Activated CD4-positive, alpha-beta T cell treated with anti-CD3 and anti-CD28 coated beads, Interleukin-2, Interleukin-6, amounts not matched to agents 100 ng/mL and 50 ng/mL, durations not matched to agents 16 hours and 8 hours (primary cell): Measurements from ENCODE around the gene CLMN.
"Not testable (repeated sequence)": the region's sequence is repeated elsewhere in the genome, so short reads cannot be mapped to it uniquely, and the experiment has no call there.

Experiments
- DNase-seq: peaks from one replicate; pipeline ENCODE4 v3.0.0-alpha.2; 2020

CLMN gene

DNA sequence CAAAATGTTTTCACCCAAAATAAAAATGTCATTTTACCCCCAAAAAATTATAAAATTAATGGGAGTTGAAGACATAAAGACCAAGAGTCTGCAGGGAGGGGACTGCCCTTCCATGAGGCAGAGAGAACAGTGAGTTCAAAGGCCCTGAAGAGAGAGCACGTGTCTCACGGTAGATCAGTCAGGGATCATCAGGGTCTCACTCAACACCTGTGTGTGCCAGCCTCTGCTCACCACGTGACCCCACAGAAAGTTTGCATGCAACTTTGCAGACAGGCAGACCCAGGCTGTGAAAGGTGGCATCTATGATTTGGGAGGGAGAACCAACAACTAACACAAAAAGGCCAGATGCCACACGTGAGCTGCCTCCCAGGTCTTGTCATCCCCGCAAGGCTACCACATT, 33.1 kb downstream of the CLMN start:
- no peak for DNase-seq

DNA sequence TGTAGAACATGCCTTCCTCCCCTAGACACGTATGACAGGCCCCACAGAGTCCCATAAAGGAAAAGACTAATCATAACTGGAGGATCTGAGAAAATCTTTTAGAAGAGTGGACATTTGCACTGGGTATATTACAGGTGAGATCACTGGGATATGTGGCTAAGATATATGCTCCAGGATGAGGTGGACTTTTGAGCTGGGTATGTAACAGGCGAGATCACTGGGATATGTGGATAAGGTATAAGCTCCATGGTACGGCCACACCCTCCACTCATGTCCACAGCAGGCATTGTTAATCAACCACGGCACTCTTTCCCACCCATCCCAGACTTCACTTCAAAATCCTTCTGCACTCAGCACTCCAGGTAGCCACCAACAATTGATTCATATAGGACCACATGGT, 34.1 kb downstream of the CLMN start:
- DNase-seq = no peak

DNA sequence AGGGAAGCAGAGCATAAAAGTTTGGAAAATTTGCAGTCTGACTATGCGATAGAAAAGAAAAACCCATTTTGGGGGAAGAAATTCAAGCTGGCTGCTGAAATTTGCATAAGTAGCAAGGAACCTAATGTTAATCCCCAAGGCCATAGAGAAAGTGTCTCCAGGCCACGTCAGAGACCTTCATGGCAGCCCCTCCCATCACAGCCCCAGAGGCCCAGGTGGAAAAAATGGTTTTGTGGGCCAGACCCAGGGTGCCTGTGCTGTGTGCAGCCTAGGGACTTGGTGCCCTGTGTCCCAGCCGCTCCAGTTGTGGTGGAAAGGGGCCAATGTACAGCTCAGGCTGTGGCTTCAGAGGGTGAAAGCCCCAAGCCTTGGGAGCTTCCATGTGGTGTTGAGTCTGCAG, 35.9 kb downstream of the CLMN start:
- DNase-seq = not testable (repeated sequence)

DNA sequence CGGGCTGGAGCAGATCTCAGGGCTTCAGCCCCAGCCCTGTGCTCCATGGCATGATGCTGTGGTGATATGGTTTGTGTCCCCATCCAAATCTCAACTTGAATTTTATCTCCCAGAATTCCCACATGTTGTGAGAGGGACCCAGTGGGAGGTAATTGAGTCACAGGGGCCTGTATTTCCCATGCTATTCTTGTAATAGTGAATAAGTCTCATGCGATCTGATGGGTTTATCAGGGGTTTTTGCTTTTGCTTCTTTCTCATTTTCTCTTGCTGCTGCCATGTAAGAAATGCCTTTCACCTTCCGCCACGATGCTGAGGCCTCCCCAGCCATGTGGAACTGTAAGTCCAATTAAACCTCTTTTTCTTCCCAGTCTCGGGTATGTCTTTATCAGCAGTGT, 36.7 kb downstream of the CLMN start:
- not testable (repeated sequence) for DNase-seq

DNA sequence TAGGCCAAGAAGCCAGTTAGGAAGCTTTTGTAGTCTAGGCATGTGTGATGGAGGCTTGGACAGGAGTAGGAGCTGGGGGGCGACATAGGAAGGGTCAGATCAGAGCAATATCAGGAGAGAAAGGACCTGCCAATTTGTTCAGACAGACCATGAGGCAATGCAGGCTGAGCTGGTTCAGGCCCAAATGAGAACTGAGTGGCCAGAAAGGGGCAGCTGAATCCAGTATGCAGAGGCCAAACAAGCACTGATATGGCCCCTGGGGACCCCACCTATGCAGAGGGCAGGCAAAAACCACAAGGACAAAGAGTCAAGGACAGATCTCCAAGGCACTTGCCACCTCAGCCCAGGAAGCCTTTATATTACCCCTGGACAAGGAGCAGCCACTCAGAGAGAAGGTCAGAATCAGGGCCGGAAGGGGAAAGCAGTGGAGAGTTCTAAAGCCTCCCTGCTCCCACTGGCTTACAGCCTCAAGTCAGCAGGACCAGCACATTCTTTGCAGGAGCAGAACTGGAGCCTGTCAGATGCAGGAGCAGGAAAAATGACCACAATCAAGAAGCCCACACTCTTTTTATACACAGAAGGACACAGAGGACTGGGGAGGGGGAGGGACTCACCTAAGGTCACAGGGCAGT, 37.2 kb downstream of the CLMN start:
- no peak for DNase-seq

DNA sequence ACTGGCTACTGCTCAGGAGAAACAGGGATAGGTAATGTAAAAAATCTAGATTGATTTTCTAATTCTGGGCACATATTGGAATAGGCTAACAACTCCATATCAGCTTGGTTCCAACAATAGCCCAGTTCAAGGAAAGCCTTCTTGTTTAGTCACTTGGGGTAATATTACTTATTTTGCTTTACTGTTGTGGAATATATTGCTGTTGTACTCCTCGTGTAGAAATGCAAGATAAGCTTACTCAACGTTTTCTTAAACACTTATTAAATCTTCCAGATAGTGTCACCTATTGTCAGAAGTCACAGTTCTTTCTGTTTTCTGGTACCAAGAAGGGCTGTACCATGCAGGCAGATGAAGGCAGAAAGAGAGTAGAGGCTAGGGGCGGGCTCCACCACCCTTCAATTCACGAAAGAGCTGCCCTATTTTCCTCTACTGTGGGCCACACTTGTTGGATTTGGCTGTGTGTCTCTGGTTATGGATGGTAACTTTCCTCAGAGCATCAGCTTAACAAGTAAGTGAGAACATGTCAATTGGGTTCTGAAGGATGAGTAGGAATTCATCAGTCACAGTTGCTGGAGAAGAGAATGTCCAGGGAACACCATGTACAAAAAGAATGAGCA, 38.0 kb downstream of the CLMN start:
- no peak for DNase-seq

DNA sequence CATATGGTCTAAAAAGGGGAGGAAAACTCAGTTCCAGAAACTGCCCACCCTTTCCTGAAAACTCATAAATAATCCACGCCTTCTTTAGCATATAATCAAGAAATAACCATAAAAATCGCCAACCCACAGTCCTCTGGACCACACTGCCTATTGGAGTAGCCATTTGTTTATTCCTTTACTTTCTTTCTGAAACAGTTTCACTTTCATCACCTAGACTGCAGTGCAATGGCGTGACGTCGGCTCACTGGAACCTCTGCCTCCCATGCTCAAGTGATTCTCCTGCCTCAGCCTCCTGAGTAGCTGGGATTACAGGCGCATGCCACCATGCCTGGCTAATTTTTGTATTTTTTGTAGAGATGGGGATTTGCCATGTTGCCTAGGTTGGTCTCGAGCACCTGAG, 44.2 kb downstream of the CLMN start:
- no peak for DNase-seq

DNA sequence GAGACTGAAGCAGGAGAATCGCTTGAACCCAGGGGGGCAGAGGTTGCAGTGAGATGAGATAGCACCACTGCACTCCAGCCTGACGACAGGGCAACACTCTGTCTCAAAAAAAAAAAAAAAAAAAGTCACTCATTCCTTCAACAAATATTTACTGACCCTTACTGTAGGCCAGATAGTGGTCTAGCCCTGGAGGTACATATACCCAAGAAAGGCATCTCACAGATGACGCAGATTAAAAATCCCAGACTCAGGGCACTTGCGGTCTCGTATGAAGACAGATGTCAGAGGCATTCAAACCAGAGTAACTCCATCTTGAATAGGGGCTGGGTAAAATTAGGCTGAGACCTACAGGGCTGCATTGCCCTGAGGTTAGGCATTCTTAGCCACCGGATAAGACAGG, 44.8 kb downstream of the CLMN start:
- DNase-seq = no peak

DNA sequence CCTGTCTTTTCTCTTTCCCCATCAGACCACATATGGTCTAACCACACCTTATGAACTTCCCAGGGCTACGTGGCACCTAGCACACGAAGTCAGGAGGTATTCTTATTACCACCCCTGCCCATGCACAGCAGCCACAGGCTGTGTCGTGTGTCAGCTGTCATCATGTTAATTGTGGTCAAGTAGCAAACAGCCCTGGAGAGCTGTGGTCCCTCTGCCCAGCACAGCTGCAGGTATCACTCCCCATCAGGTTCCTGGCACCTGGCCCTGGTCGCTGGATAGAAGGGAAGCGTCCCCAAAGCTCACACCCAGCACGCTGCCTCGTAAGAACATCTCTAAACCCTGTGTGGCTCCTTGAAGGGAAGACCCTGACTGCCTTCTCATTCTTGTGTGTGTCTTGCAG, 45.4 kb downstream of the CLMN start:
- no peak for DNase-seq

DNA sequence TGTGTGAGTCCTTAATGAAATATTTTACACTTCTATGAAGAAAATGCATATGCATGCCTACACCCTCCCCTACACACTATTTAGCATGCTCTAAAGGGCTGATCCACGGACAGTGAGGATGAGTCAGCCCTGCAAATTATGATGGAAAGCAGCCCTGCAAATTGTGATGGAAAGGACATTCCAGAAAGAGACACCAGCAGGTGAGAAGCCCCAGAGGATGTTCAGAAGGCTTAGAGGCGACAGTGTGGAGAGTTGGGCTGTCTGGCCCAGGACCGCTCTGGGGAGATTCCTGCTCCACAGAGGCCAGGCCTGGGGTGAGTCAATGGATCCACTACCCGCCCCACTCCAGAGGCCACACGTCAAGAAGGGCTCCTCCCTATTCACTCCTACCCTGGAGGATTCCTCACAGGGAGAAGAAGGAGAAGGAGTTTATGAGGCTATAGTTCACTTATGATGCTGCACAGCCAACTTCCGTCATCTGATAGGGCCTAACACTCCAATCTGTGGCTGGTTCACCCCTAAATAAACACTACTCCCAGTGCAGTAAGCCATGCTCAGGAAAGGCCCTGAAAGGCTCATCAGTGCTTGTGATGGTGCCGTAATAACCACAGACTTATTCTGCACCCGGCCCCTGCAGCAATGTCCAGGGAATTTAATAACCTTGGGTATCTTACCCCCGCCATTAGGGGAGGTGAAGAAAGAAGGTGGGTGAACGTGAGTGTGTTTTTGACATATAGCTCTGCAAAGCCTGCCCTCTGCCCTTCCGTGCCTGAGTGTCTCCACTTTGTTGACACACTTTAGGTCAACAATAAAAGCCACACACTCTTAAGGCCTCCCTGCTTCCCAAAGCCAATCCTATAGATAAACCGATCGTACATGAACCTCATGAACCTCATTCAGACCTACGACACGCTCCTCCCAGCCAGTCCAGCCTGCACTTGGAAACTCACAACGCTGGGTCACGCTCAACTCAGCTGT, 46.4 kb downstream of the CLMN start:
- no peak for DNase-seq

DNA sequence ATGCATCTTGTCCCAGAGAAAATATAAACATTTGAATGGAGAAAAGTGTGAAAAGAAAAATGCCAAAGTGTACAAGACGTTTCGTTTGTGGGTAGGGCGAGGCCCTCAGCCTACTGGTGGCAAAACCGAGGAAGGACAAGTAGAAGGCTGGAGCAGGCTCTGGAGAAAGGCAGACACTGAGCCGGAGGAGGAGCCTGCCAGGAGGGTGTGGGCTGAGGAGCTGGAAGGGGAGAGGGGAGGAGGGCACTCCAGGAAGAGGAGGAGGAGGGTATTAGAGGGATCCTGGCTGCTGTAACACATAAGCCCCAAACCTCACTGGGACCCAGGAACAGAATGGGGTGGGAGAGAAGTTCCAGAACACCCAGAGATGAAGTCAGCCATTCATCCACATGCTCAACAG, 47.7 kb downstream of the CLMN start:
- DNase-seq = no peak

DNA sequence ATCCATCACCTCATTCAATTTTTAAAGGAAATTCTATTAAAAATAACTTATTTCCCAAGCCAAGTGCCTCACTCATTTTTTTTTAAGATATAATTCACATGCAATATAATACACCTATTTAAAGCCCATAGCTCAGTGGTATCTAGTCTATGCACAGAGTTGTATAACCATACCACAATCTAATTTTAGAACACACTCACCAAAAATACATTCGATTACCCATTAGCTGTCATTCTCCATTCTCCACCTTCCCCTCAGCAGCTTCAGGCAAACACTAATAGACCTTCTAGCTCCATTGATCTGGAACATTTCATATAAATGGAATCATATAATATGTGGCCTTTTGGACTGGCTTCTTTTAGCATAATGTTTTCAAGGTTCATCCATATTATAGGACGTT, 49.5 kb downstream of the CLMN start:
- DNase-seq = no peak

DNA sequence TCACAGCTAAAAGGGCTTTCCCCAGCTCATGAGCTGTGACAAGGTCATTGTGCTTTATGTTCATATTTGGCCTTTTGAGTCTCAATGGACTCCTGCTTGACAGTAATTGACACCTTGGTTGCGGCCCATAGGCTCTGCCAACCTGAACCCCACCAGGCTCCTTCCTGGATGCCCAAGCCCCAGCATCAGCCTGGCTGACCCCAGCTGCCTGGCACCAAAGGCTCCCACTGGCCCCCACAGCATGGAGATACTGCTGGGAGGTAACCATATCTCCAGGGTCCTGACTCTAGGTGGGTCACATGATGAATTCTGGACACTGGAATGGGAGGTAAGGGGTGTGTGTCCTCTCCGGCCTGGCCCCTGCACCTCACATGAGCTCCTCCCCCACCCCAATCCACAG, 50.2 kb downstream of the CLMN start:
- DNase-seq = no peak

DNA sequence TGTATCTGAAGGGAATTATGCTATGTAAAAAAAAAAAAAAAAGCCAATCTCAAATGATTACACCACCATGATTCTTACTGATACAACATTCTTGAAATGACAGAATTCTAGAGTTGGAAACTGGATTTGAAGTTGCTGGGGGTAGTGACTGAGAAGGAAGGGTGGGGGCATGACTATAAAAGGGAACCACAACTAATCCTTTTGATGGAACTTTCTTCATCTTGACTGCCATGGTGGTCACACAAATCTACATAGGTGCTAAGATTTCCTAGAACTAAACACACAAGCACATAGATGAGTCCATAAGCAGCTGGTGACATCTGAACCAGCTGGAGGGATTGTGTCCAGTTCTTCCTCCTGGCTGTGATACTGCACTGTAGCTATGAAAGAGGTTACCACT, 51.4 kb downstream of the CLMN start:
- DNase-seq = peak; percentile 65

DNA sequence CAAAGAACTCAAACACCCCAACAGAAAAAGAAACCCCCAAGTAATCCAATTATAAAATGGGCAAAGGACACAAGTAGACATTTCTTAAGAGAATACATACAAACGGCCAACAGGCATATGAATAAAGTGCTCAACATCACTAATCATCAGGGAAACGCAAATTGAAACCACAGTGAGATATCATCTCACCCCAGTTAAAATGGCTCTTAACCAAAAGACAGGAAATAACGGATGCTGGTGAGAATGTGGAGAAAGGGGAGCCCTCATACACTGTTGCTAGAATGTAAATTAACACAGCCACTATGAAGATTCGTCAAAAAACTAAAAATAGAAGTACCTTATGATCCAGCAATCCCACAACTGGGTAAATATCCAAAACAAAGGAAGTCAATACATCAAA, 52.4 kb downstream of the CLMN start:
- DNase-seq = peak; percentile 75

DNA sequence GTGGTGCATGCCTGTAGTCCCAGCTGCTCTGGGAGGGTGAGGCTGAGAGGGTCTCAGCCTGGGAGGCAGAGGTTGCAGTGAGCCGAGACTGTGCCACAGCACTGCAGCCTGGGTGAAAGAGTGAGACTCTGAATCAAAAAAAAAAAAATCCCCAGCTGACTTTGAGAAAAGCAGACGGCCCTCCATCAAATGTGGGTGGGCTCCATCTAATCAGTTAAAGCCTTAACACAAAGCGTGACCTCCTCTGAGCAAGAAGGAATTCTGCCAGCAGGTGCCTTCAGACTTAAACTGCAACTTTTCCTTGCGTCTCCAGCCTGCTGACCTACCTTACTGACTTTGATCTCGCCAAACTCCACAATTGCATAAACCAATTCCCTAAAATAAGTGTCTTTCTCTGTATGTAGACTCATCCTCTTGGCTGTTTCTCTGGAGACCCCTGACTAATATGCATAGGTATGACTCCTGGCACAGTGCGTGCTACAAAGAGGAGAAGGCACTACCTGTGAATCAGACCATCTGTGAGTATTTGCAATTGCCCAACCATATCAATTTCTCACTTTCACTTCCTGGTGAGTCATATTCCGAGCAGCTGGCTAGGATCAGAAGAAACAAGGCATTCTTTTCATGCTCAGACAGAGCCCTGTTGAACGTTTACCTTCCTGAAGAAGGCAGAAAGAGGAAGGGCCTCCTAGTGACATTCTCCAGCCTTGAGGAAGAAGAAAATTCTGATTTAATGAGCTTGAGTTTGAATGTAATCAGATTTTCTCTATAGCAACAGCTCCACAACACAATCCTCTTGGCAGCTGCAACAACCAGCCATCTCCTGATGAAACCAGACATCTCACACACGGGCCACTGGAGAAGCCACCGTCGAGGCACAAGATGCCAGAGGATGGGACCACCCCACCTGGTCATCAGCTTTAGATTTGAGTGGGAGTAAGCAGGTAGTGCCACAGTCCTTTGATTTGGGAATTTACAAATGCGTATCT, 54.3 kb downstream of the CLMN start:
- DNase-seq = peak; percentile 90

DNA sequence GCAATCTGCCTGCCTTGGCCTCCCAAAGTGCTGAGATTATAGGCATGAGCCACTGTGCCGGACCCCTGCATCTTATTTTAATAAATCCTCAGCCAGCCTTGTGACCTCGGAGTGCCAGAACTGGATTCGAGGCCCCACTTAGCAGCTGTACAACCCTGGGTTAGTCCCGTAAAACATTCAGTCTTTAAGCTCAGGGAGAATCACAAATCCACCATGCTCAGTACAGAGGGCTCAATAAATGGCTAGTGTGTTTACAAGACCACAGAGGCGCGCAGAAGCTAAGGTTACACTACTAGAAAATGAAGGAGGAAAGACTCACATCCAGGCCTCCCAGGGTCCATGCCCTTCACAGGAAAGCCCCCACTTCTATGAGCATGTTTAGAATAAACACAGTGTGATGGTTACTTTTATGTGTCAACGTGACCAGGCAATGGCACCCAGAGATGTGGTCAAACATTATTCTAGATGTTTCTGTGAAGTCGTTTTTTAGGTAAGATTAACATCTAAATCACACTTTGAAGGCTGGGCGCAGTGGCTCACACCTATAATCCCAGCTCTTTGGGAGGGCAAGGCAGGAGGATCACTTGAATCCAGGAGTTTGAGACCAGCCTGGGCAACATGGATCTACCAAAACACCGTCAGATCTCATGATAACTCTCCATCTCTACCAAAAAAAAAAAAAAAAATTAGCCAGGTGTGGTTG, 55.3 kb downstream of the CLMN start:
- DNase-seq = no peak

DNA sequence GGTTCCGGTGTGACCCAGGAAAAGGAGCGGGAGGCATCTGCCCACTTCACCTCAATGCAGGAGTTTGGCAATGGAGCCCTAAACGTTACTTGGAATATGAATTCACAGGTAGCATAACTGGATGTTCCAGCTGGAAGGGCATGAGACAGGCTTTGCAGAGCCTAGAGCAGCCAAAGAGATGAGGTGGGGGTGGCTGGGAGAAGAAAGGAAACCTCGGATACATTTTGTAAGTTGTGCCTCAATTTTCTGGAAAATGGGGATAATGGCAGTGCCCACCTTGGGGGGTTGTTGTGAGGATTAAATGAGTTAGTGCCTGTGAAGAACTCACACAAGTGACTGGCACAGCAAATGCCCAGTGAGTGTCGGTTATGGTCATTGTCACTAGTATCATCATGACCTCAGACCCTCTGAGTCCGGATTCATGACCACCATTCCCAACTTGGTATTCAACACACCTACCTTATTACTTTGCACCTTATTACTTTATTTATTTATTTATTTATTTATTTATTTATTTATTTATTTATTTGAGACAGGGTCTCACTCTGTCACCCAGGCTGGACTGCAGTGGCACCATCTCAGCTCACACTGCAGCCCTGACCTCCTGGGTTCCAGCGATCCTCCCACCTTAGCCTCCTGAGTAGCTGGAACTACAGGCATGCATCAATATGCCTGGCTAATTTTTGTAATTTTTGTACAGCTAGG, 56.0 kb downstream of the CLMN start:
- no peak for DNase-seq

DNA sequence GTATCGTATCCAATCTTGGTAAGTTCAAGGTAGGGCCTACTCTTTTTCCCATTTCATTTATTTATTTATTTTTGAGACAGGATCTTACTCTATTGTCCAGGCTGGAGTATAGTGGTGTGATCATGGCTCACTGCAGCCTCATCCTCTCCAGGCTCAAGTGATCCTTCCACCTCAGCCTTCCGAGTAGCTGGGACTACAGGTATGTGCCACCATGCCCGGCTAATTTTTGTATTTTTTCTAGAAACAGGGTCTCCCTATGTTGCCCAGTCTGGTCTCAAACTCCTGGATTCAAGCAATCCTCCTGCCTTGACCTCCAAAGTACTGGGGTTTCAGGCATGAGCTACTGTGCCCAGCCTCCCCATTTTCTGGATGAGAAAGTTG, 57.2 kb downstream of the CLMN start:
- no peak for DNase-seq

DNA sequence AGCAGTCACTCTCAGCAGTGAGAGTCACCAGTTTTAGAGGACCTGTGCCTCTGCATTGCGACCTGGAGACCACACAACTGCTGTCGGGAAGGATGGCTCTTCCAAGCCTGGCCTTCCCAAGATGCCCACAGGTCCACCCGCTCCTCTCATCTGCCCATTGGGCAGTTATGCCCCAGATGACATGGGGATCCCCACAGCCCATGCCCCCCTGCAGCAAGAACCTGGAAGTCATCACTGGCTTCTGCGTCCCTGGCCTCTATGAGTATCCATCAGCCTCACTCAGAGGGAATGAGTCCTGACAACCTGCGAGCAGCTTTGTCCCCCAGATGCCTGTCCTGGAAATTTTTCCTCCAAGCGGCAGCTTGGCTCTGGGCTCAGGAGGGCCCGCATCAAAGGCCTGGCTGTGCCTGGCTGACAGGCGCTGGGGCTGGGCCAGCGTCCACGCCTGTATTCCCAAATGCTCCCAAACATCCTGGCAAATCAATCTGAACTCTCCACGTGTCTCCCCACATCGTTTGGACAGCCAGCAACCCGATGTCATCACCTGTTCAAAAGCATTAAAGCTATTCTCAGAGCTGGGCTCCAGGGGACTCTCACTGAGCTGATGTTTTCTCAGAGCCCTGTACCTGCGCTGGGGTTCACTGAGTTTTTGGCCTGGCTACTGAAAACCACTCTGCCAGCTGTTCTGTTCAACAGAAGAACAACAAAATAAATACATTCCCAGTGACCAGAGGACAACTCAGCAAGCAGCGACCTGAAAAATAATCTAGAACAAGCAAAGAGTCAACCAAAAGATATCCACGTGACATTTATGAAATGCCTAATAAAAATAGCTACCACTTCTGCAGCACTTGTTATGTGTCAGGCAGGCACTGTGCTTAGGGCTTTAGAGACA, 57.8 kb downstream of the CLMN start:
- no peak for DNase-seq
